Vagina (tissue), 2 donors: ENCODE data around the gene DLG2. TPM values are rescaled to one million over a fixed set of nuclear protein-coding genes. Genes with fewer than 3 reads are reported as not detected.
A peak's percentile ranks its signal among the peaks of the same experiment; 100 is the strongest.

Experiments
- DNase-seq, 2 donors: peaks; one replicate each; pipeline ENCODE4 v3.0.0-alpha.2; 2017; ENCODE audit errors: extremely low spot score in 2 of 2
- H3K27ac ChIP-seq: fragments of 200-600 bp; sonication (generic); one replicate; pipeline ENCODE4 v1.5.1; 2019
- H3K27me3 ChIP-seq: fragments of 200-600 bp; sonication (generic); one replicate; pipeline ENCODE4 v1.5.1; 2019
- H3K36me3 ChIP-seq, 2 donors: fragments of 200-600 bp; sonication (generic); one replicate each; pipeline ENCODE4 v1.5.1; 2017 to 2019
- H3K4me1 ChIP-seq: fragments of 200-600 bp; sonication (generic); one replicate; pipeline ENCODE4 v1.5.1; 2019
- H3K4me3 ChIP-seq, 2 donors: fragments of 200-600 bp; sonication (generic); 1 replicate in 1 of 2; 2 replicates in 1 of 2; pipeline ENCODE4 v1.5.1; 2016 to 2019
- H3K9me3 ChIP-seq: fragments of 200-600 bp; sonication (generic); one replicate; pipeline ENCODE4 v1.5.1; 2019
- CTCF ChIP-seq, 3 experiments: fragments of 450-650 bp in 2 of 3; fragments of 200-600 bp in 1 of 3; sonication (generic) in 1 of 3; IDR thresholded peaks; one replicate each; pipeline ENCODE4 v1.5.1; 2017 to 2019; ENCODE audit warnings: antibody characterized with exemption in 3 of 3, mild to moderate bottlenecking in 2 of 3, moderate library complexity in 2 of 3
- POLR2A ChIP-seq, 2 donors: fragments of 450-650 bp; IDR thresholded peaks; one replicate each; pipeline ENCODE4 v1.6.1; 2017; ENCODE audit warnings: antibody characterized with exemption in 2 of 2, mild to moderate bottlenecking in 2 of 2, moderate library complexity in 2 of 2
- POLR2AphosphoS5 ChIP-seq, 2 donors: sonication (generic); formaldehyde crosslinking; IDR thresholded peaks; one replicate each; pipeline ENCODE4 v1.9.0; 2017; ENCODE audit warnings: antibody characterized with exemption in 2 of 2, mild to moderate bottlenecking in 2 of 2, low read depth in 1 of 2; ENCODE audit not compliant: insufficient read depth in 1 of 2
- intact Hi-C: fragments of 100-400 bp; cut with DNase I; formaldehyde crosslinking; loops from one replicate; pipeline ENCODE4 v1.15.1; 2023
- total RNA-seq: library from RNA; depleted of rRNA; stranded (reverse); fragments of >200 nt; gene quantifications from one replicate; pipeline ENCODE4 v1.2.3, GENCODE V29; 2016

Gene DLG2
- total RNA-seq, 1 donor from 2014 or later, result 10.1 TPM

DNA sequence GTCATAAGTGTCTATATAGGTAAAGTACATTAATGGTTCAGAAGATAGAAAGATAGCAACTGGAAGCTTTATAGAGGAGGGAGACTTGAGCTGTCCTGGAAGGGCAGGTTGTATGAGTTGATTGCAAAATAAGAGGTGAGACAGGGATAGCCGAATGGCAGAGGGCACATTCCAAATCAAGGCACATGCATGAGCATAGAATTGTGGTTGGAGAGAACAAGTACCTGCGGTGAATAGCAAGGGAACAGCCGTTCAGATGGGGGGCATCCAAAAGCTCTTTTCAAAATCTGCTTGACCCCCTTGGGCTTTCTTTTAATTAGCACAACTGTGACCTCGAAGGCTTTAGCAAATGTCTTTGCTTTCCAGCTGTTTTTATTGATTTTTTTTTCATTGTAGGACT is 1868.0 kb downstream of the DLG2 start:
- DNase-seq, result no peak
- Histone ChIP-seq H3K4me1 (no peaks in the 10 kb centered on the region), H3K9me3 (no peaks in the 10 kb centered on the region), H3K27me3 (no peaks in the 10 kb centered on the region), H3K36me3 (no peaks in the 10 kb centered on the region), H3K27ac (no peak overlapping the region), H3K4me3 (no peak overlapping the region)
- intact Hi-C loops, result no loop called here
- TF ChIP-seq CTCF (IDR thresholded peaks at IDR 0.05) (no peak), POLR2AphosphoS5 (IDR thresholded peaks at IDR 0.05; ENCODE audit: insufficient read depth in 1 of 2, low read depth in 1 of 2) (no peak), POLR2A (IDR thresholded peaks at IDR 0.05) (no peak)

GRCh38 chr11:83751041-83751440 is 1876.1 kb downstream of the DLG2 start:
- Histone ChIP-seq H3K9me3 (no peaks in the 10 kb centered on the region), H3K4me3 (no peak overlapping the region), H3K4me1 (no peaks in the 10 kb centered on the region), H3K36me3 (no peaks in the 10 kb centered on the region), H3K27me3 (no peaks in the 10 kb centered on the region), H3K27ac (no peak overlapping the region)
- no peak for TF ChIP-seq POLR2AphosphoS5 (IDR thresholded peaks at IDR 0.05; ENCODE audit: insufficient read depth in 1 of 2, low read depth in 1 of 2)
- no peak for TF ChIP-seq POLR2A (IDR thresholded peaks at IDR 0.05)
- TF ChIP-seq CTCF (IDR thresholded peaks at IDR 0.05), result no peak
- no peak for DNase-seq
- intact Hi-C loops, result no loop called here

DNA sequence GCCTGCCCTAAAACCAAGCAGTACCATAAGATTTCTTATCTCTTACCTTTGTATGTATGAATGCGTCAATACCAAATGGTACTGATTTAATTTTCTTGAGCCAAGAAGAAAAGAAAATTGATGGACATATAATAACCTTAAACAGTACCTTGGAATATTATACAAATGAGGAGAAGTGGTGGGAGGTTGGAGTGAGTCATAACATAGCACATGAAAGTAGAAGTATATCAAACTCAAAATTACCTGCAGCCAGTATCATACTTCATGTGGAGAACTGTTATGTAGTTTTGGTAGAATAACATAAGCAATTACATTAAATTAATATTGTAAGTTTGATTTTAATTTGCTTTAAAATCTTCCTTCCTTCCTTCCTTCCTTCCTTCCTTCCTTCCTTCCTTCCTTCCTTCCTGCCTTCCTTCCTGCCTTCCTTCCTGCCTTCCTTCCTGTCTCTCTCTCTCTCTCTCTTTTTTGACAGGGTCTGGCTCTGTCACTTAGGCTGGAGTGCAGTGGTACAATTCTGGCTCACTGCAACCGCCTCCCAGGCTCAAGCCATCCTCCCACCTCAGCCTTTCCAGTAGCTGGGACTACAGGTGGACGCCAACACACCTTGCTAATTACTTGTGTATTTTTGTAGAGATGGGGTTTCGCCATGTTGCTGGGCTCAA is 1880.1 kb downstream of the DLG2 start:
- no peak for DNase-seq
- Histone ChIP-seq H3K27ac (no peak overlapping the region), H3K36me3 (no peaks in the 10 kb centered on the region), H3K9me3 (no peaks in the 10 kb centered on the region), H3K4me3 (no peak overlapping the region), H3K4me1 (no peaks in the 10 kb centered on the region), H3K27me3 (no peaks in the 10 kb centered on the region)
- TF ChIP-seq CTCF (IDR thresholded peaks at IDR 0.05), result no peak
- TF ChIP-seq POLR2AphosphoS5 (IDR thresholded peaks at IDR 0.05; ENCODE audit: insufficient read depth in 1 of 2, low read depth in 1 of 2), result no peak
- no peak for TF ChIP-seq POLR2A (IDR thresholded peaks at IDR 0.05)
- intact Hi-C loops, result no loop called here

DNA sequence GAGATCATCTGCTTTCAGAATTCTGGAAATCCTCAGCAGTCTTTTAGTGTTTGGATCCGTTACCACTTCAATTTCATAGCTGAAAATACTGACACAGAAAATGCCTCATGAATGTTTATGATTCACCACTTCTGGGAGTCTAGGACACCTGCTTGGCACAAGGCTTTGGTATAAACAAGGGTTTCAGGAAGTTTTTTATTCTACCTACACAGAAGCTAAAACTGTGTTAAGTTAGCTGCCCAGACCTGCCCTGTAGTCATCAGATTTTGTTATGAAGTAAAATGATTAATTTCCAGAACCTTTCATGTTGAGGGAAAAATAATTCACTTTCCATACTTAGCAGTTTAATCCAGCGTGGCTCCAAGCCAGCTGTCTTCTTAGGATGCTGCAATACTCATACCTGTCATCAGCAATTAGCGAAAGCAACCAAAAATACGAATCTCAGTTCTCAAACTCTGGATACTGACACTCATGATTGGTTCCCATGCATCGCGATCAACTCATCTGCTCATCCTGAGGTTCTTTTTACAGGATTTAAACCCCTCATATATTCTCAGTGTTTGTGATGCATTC is 1882.4 kb downstream of the DLG2 start:
- Histone ChIP-seq H3K9me3 (no peaks in the 10 kb centered on the region), H3K27ac (no peak overlapping the region), H3K27me3 (no peaks in the 10 kb centered on the region), H3K4me3 (no peak overlapping the region), H3K36me3 (no peaks in the 10 kb centered on the region), H3K4me1 (no peaks in the 10 kb centered on the region)
- peak in 1 of 2 donors; percentile 57 for TF ChIP-seq POLR2AphosphoS5 (IDR thresholded peaks at IDR 0.05; ENCODE audit: insufficient read depth in 1 of 2, low read depth in 1 of 2)
- TF ChIP-seq CTCF (IDR thresholded peaks at IDR 0.05), result no peak
- intact Hi-C loops, result no loop called here
- DNase-seq, result no peak

DNA sequence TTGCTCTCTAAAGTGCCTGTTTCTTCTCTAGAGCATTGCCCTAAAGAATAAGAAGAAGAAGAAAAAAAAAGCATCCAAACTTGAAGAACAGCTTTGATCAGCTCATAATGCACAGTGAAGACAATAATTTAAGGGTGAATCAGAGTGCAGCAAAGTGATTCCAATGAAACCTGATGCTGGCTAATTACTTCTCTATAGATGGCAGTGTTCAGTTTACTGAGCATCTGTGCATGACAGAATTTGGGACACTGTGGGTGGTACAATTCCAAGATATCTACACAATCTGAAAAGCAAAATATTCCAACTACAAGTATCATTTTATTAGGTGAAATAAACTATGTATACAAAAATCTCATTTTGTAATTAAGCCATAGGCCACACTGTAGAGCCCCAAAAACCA is 1890.5 kb downstream of the DLG2 start:
- H3K27me3 ChIP-seq, result no peaks in the 10 kb centered on the region

More for the DNA sequence above, 1890.5 kb downstream of the DLG2 start:
- DNase-seq, result no peak
- intact Hi-C loops, result no loop called here
- Histone ChIP-seq H3K36me3 (no peaks in the 10 kb centered on the region), H3K4me3 (no peak overlapping the region), H3K4me1 (no peaks in the 10 kb centered on the region), H3K9me3 (no peaks in the 10 kb centered on the region), H3K27ac (no peak overlapping the region)
- TF ChIP-seq CTCF (IDR thresholded peaks at IDR 0.05) (no peak), POLR2A (IDR thresholded peaks at IDR 0.05) (no peak), POLR2AphosphoS5 (IDR thresholded peaks at IDR 0.05; ENCODE audit: insufficient read depth in 1 of 2, low read depth in 1 of 2) (no peak)
